Stimulated activated naive CD8-positive, alpha-beta T cell treated with anti-CD3 and anti-CD28 coated beads, Interleukin-15, Interleukin-2, amounts not matched to agents 100 ng/mL and 50 ng/mL, for 24 hours (primary cell): Measurements from ENCODE around the gene GRIFIN.

Experiments
- H3K27ac Mint-ChIP-seq: one replicate; pipeline ENCODE4 v1.8.0; 2021; ENCODE audit warnings: mild to moderate bottlenecking, mixed read lengths
- H3K27me3 Mint-ChIP-seq: one replicate; pipeline ENCODE4 v1.8.0; 2021; ENCODE audit warnings: mixed read lengths
- H3K36me3 Mint-ChIP-seq: one replicate; pipeline ENCODE4 v1.8.0; 2021; ENCODE audit warnings: low read depth, mixed read lengths
- H3K4me1 Mint-ChIP-seq: one replicate; pipeline ENCODE4 v1.8.0; 2021; ENCODE audit warnings: low read depth, mixed read lengths
- H3K4me3 Mint-ChIP-seq: one replicate; pipeline ENCODE4 v1.8.0; 2021; ENCODE audit warnings: mild to moderate bottlenecking, mixed read lengths
- H3K9me3 Mint-ChIP-seq: one replicate; pipeline ENCODE4 v1.8.0; 2021; ENCODE audit warnings: mixed read lengths

GRIFIN gene

GRCh38 chr7:2517026-2517425 lies 40.8 kb upstream of the GRIFIN start:
- Mint-ChIP-seq H3K36me3 (no peaks in the 10 kb centered on the region), H3K27ac (no peak overlapping the region), H3K4me3 (no peak overlapping the region), H3K9me3 (no peaks in the 10 kb centered on the region), H3K27me3 (no peaks in the 10 kb centered on the region), H3K4me1 (peaks cover 52% of the 10 kb centered on the region)

DNA sequence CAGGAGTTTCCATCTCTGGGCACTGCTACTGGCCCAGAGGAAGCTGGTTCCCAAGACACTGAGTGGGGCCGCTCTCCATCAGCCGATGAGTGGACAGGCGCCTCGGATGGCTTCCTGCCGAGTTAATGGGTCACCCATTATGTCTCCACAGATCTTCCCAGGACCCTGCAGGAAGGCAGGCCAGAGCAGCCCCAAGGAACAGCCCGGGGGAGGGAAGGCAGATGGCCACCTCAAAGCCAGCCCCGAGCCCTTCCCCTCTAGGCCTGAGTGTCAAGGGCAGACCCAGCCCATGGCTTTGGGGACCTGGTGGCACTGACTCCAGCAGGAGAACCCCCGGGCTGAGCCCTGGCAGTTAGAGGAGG lies 40.0 kb upstream of the GRIFIN start:
- Mint-ChIP-seq H3K9me3 (no peaks in the 10 kb centered on the region), H3K4me1 (peaks cover 54% of the 10 kb centered on the region), H3K27ac (no peak overlapping the region), H3K27me3 (no peaks in the 10 kb centered on the region), H3K36me3 (no peaks in the 10 kb centered on the region), H3K4me3 (no peak overlapping the region)

GRCh38 chr7:2515424-2516193 lies 39.4 kb upstream of the GRIFIN start:
- Mint-ChIP-seq H3K36me3 (no peaks in the 10 kb centered on the region), H3K4me3 (no peak overlapping the region), H3K4me1 (peaks cover 57% of the 10 kb centered on the region), H3K27ac (no peak overlapping the region), H3K9me3 (no peaks in the 10 kb centered on the region), H3K27me3 (no peaks in the 10 kb centered on the region)

DNA sequence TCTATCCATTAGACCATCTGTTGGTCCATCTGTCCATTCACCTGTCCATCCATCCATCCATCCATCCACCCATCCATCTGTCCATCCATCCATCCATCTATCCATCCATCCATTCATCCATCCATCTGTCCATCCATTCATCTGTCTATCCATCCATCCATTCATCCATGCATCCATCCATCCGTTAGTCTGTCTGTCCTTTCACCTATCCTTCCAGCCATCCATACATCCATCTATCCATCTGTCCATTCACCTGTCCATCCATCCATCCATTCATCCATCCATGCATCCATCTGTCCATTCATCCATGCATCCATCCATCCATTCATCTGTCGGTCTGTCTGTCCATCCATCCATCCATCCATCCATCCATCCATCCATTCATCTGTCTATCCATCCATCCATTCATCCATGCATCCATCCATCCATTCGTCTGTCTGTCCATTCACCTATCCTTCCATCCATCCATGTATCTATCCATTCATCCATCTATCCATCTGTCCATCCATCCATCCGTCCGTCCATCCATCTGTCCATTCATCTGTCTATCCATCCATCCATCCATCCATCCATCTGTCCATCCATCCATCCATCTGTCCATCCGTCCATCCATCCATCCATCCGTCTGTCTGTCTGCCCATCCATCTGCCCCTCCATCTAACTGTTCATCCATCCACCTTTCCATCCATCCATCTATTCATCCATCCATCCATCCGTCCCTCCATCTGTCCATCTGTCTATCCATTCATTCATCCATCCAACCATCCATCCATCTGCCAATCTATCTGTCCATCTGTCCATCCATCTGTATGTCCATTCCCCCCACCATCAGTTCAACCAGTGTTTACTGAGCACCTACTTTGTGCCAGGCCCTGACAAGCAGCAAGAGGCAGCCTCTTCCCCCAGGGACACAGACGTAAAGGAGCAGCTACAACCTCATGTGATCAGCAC lies 38.5 kb upstream of the GRIFIN start:
- Mint-ChIP-seq H3K4me3 (no peak overlapping the region), H3K27me3 (no peaks in the 10 kb centered on the region), H3K4me1 (peaks cover 59% of the 10 kb centered on the region), H3K36me3 (no peaks in the 10 kb centered on the region), H3K9me3 (no peaks in the 10 kb centered on the region), H3K27ac (no peak overlapping the region)

GRCh38 chr7:2513702-2514101 lies 37.5 kb upstream of the GRIFIN start:
- Mint-ChIP-seq H3K4me3 (no peak overlapping the region), H3K4me1 (peaks cover 67% of the 10 kb centered on the region), H3K27ac (no peak overlapping the region), H3K9me3 (no peaks in the 10 kb centered on the region), H3K27me3 (no peaks in the 10 kb centered on the region), H3K36me3 (no peaks in the 10 kb centered on the region)

DNA sequence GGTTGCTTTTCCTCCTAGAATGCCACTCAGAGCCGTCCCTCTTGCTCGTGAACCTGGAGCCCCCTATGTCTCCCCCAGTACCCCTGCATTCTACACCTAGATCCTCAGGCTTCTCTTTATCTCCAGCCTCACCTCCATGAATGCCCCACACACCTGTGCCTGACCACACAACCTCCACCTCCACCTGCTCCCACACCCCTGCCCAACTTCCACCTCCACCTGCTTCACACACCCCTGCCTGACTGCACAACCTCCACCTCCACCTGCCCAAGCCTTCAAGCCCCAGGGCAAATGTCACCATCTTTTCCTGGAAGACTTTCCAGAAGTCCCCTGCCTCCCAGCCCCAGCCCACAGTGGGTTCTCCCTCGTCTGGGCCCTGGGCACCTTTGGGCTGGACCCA lies 36.5 kb upstream of the GRIFIN start:
- no peaks in the 10 kb centered on the region for H3K36me3 Mint-ChIP-seq
- peak overlapping the region; percentile 89 for H3K27ac Mint-ChIP-seq
- H3K27me3 Mint-ChIP-seq = no peaks in the 10 kb centered on the region
- H3K9me3 Mint-ChIP-seq = no peaks in the 10 kb centered on the region
- peaks cover 68% of the 10 kb centered on the region for H3K4me1 Mint-ChIP-seq
- no peak overlapping the region for H3K4me3 Mint-ChIP-seq

GRCh38 chr7:2512179-2512661 lies 36.0 kb upstream of the GRIFIN start:
- Mint-ChIP-seq H3K27ac (peak overlapping the region; percentile 89), H3K36me3 (no peaks in the 10 kb centered on the region), H3K4me1 (peaks cover 66% of the 10 kb centered on the region), H3K4me3 (peak overlapping the region; percentile 53), H3K9me3 (no peaks in the 10 kb centered on the region), H3K27me3 (no peaks in the 10 kb centered on the region)

DNA sequence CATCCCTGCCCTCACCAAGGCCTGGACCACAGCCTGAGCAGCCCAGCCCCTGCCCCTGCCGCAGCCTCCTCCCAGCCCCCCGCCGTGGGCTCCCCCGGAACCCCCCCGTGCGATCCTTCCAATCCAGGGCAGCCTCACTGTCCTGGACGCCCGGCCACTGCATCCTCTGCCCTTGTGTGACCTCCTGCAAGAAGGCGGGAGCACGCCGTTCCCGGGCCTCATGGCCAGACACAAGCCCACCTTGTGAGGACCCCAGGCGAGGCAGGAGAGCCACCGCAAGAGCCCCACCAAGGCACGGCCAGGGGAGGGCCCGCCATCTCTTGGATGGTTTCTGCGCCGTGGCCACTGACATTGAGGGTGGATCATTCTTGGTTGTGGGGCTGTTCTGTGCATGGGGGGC lies 35.6 kb upstream of the GRIFIN start:
- peaks cover 63% of the 10 kb centered on the region for H3K4me1 Mint-ChIP-seq

DNA sequence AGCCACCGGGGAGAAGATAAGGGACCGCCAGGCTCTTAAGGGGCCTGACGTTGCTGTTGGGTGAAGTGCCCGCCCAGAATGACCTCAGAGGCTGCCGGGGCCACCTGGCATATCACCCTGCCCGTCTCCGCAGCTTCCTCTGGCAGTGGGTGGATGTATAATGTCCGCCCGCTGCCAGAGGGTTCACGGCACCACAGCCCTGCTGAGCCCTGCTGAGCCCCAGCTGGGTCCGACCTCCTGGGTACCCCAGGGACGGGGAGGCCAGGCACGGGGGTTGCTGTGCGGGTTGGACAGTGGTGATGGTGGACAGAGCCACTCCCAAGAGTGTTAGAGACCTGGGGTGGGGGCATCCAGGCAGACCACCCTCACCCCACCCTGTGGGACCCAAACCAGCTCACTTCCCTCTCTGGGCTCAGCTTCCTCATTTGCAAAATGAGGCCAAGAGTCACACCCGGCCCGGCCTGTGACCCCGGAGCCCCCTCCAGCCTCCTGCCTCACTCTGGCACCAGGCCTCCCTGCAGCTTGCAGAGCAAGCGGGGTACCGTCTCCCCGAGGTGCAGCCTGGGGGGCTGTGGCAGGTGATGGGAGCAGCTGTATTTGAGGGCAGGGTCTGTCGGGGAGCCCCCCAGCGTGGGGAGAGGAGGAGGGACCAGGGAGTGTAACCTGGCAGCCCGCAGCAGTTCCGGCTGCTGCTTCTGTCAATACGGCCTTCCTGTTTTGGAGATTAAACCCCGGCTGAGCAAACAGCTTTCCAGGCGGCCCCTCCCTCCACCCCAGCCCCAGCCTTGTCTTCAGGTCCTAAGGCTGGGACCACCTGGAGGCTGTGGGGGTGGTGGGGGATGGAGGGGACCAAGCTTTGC lies 34.9 kb upstream of the GRIFIN start:
- H3K9me3 Mint-ChIP-seq = no peaks in the 10 kb centered on the region
- H3K4me3 Mint-ChIP-seq = peak overlapping the region; percentile 63
- peaks cover 63% of the 10 kb centered on the region for H3K4me1 Mint-ChIP-seq
- no peaks in the 10 kb centered on the region for H3K27me3 Mint-ChIP-seq
- no peaks in the 10 kb centered on the region for H3K36me3 Mint-ChIP-seq
- peak overlapping the region; percentile 83 for H3K27ac Mint-ChIP-seq

More for the DNA sequence above, 35.6 kb upstream of the GRIFIN start:
- Mint-ChIP-seq H3K27ac (peak overlapping the region; percentile 89), H3K4me3 (peak overlapping the region; percentile 63), H3K36me3 (no peaks in the 10 kb centered on the region), H3K27me3 (no peaks in the 10 kb centered on the region), H3K9me3 (no peaks in the 10 kb centered on the region)

DNA sequence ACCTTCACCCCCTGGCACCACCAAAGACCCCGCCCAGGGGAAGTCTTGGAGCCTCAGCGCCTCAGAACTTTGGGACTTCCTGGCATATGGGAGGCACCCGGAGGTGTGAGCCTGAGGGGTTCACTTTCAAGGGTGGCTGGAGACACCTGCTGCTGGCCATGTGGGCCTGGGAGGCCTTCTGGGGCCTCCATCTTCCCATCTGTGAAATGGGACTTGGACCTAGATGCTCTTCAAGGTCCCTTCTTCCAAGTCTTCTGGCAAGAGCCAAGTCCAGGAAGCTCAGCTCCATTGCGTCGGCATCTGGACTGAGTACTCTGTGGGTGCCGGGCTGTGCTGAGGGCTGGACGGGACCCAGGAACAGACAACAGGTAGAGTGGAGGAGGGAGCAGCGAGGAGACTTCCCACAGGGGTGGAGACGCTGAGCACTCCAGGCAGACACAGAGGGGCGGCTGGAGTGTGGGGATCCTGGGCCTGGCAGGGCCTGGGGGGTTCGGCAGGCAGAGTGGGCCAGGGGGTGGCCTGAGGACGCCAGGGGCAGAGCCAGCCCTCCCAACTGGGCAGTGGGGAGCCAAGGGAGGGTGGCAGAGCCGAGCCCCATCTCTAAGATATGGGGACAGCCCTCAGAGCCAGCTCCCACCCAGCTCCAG lies 34.1 kb upstream of the GRIFIN start:
- H3K27ac Mint-ChIP-seq = peak overlapping the region; percentile 83
- peak overlapping the region; percentile 10 for H3K4me3 Mint-ChIP-seq
- H3K4me1 Mint-ChIP-seq = peaks cover 63% of the 10 kb centered on the region
- H3K27me3 Mint-ChIP-seq = no peaks in the 10 kb centered on the region
- no peaks in the 10 kb centered on the region for H3K36me3 Mint-ChIP-seq
- H3K9me3 Mint-ChIP-seq = no peaks in the 10 kb centered on the region

GRCh38 chr7:2509298-2509906 lies 33.2 kb upstream of the GRIFIN start:
- Mint-ChIP-seq H3K4me1 (peaks cover 63% of the 10 kb centered on the region), H3K27ac (peak overlapping the region; percentile 72), H3K36me3 (no peaks in the 10 kb centered on the region), H3K9me3 (no peaks in the 10 kb centered on the region), H3K27me3 (no peaks in the 10 kb centered on the region), H3K4me3 (peak overlapping the region; percentile 52)

DNA sequence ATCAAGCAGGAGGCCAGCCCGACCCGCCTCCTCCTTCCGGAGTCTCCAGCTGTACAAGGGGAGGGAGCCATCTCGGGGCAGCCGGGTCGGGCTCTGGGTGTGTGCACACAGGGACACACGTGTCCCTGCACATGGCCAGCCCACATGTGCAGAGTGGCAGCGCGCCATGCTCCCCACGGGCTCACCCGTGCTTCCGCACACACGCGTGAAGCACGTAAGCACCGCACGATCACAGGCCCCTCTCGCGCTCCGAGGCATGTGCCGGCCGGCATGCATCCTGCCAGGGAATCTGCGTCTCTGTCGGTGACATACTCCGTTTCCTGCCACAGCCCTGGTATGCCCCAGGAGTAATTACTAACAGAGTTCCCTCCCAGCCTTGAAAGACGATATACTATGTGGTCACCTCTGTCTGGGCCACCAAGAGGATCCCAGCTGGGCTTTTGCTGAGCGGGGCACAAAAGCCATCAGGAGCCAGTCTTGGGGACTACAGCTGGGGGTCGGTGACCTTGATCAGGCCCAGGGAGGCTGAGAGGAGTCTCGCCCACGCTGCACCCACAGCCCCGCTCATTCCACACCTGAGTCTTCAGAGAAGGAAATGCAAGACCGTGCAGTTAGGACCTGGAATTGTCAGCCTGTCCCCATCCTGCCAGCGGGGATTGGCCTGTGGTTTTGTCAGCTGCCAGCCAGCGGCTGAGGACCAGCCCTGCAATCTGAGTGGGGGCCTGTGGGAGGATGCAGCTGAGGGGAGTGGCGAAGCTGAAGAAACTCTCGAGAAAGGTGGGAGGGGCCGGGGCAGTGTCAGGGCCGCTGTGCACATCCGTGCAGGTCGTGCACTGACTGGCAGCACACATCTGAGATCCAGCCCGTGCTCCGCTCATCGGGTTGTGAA lies 32.4 kb upstream of the GRIFIN start:
- Mint-ChIP-seq H3K27ac (peak overlapping the region; percentile 72), H3K27me3 (no peaks in the 10 kb centered on the region), H3K36me3 (no peaks in the 10 kb centered on the region), H3K4me1 (peaks cover 66% of the 10 kb centered on the region), H3K9me3 (no peaks in the 10 kb centered on the region), H3K4me3 (peak overlapping the region; percentile 52)

DNA sequence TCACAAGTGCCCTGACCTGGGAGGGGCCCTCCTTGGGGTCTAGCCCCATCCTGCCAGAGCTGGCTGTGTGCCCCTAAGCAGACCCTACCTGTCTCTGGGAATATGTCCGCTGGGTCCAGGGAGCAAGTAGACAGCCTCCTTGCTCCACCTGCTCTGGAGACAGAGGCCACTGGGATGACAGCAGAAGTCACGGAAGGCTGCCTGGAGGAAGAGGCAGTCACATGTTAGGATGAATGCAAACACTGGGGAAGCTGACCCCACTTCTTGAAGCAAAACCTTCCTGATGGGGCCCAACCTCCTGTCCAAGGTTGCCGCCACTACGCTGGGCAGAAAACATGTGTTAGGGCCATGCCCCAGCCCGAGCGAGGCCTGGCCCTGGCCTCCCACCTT lies 31.7 kb upstream of the GRIFIN start:
- no peak overlapping the region for H3K27ac Mint-ChIP-seq
- H3K9me3 Mint-ChIP-seq = no peaks in the 10 kb centered on the region
- peaks cover 63% of the 10 kb centered on the region for H3K4me1 Mint-ChIP-seq
- H3K27me3 Mint-ChIP-seq = no peaks in the 10 kb centered on the region
- no peaks in the 10 kb centered on the region for H3K36me3 Mint-ChIP-seq
- H3K4me3 Mint-ChIP-seq = no peak overlapping the region
